ENCODE data around the gene ZNF384. TPM values are rescaled to one million over a fixed set of nuclear protein-coding genes. Genes with fewer than 3 reads are reported as not detected.

Gene ZNF384
- total and polyA plus RNA-seq, 2 of the 8 experiments (the other 6 are each of a cell fraction or from before 2014, with no cell fraction given), result 59.0 to 59.6 TPM

DNA sequence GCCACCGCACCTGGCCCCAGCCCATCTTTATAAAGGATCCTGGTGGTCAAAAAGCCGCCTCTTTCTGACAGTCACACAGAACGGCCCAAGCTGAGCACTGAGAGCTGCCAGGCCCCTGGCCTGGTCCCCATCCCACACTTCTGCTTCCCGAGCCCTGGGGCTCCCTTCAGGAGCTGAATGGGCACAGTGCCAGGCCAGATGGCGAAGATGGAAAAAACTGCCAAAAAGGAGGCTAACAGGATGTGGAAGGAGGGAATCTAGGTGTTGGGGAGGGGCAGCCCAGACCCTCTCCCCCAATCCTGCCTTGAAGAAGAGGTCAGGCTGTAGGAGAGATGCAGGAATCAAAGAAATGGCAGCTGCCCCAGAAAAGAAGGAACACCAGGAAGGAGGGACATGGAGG, 58.4 kb downstream of the ZNF384 start:
- H3K27me3 ChIP-seq (replicated peaks in 1 of 4; ENCODE audit: control insufficient read depth in 3 of 4, extremely low read depth in 1 of 4, insufficient read depth in 3 of 4, low read length in 3 of 4), result no peaks in the 10 kb centered on the region
- H2BK5ac ChIP-seq (ENCODE audit: low read depth, low read length), result no peak overlapping the region
- no peaks in the 10 kb centered on the region for H4K20me1 ChIP-seq (replicated peaks in 1 of 2; ENCODE audit: control insufficient read depth in 1 of 2, insufficient read depth in 2 of 2, low read length in 2 of 2)
- H3K79me1 ChIP-seq (ENCODE audit: low read depth, low read length), result no peaks in the 10 kb centered on the region
- H3K4me2 ChIP-seq (ENCODE audit: insufficient read depth in 1 of 2, low read depth in 2 of 2, low read length in 2 of 2), result no peak overlapping the region
- no peak overlapping the region for H2BK15ac ChIP-seq (ENCODE audit: low read length)
- no peak overlapping the region for H4K91ac ChIP-seq (replicated peaks; ENCODE audit: insufficient read length, low read length)
- no peak for TF ChIP-seq GTF2F1 (IDR thresholded peaks at IDR 0.05; ENCODE audit: borderline replicate concordance, low read depth, low read length)
- no peak for FAIRE-seq
- H3K4ac ChIP-seq (replicated peaks; ENCODE audit: insufficient read length, low read depth, low read length), result no peak overlapping the region
- H2BK12ac ChIP-seq (ENCODE audit: low read depth, low read length), result 0 out of 2 replicates have a peak overlapping the region, but pooled peaks have one; percentile 75
- 86% methylated on average over 5 of the region's 5 CpGs; no CpG with 5 or more reads in 1 of the 2 experiments for whole genome bisulfite sequencing, 2 experiments (ENCODE audit: extremely low coverage in 1 of 2, insufficient coverage in 1 of 2, insufficient read length in 1 of 2, insufficient replicate concordance in 2 of 2, low coverage in 1 of 2, low lambda C conversion rate in 2 of 2, missing lambda C conversion rate in 1 of 2)
- no peak overlapping the region for H3K4me3 ChIP-seq (ENCODE audit: extremely low read depth in 1 of 4, insufficient read depth in 2 of 4, low read depth in 3 of 4, low read length in 4 of 4)
- no peak overlapping the region for H3K18ac ChIP-seq (ENCODE audit: extremely low read depth, low read length)
- DNase-seq (ENCODE audit: low read depth in 1 of 2, low spot score in 2 of 2), result no peak
- H2BK20ac ChIP-seq (ENCODE audit: low read length), result no peak overlapping the region
- no peak overlapping the region for H2AFZ ChIP-seq (ENCODE audit: low read length)
- H3K79me2 ChIP-seq (ENCODE audit: control insufficient read depth in 1 of 2, insufficient read depth in 2 of 2, low read length in 2 of 2), result no peaks in the 10 kb centered on the region
- no peaks in the 10 kb centered on the region for H3K36me3 ChIP-seq (ENCODE audit: control insufficient read depth in 2 of 4, insufficient read depth in 4 of 4, low read length in 3 of 4)
- no peak overlapping the region for H3K56ac ChIP-seq (replicated peaks; ENCODE audit: insufficient read length, low read depth, low read length)
- H4K8ac ChIP-seq (ENCODE audit: extremely low read depth, insufficient read depth, low read length), result no peak overlapping the region
- H3K9me3 ChIP-seq (ENCODE audit: insufficient read depth in 2 of 2, low read depth in 1 of 2, low read length in 1 of 2), result no peaks in the 10 kb centered on the region
- H4K5ac ChIP-seq (ENCODE audit: insufficient read length, low read depth, low read length), result no peak overlapping the region
- H2AK5ac ChIP-seq (ENCODE audit: low read depth, low read length), result no peak overlapping the region
- no peaks in the 10 kb centered on the region for H3K23me2 ChIP-seq (ENCODE audit: low read depth, low read length)
- ChIA-PET CTCF (ENCODE audit: partially characterized antibody) (interaction anchor here (1.0 to 7.9 kb wide), 7 partner anchors 10 to 195 kb away, joined by 3 to 65 read pairs (median 4); no protein-coding TSS in a partner anchor), POLR2A (ENCODE audit: partially characterized antibody) (interaction anchor here (1.0 to 2.5 kb wide), 7 partner anchors 9 to 96 kb away, joined by 3 to 18 read pairs (median 5); partner anchors contain the start of gene ACRBP)
- H3K14ac ChIP-seq (ENCODE audit: insufficient read length), result no peak overlapping the region
- no peak overlapping the region for H3K27ac ChIP-seq (ENCODE audit: low read depth, low read length)
- H3K4me1 ChIP-seq (replicated peaks in 1 of 4; ENCODE audit: control insufficient read depth in 3 of 4, insufficient read depth in 4 of 4, low read length in 3 of 4), result peaks cover 0 to 8% (median 2%) of the 10 kb centered on the region in 4 experiments; a peak in 4 of 7 replicates
- H2BK120ac ChIP-seq (replicated peaks; ENCODE audit: low read depth, low read length), result no peak overlapping the region
- no peak overlapping the region for H3K23ac ChIP-seq (ENCODE audit: insufficient read length)
- H3K9ac ChIP-seq (replicated peaks in 1 of 4; ENCODE audit: extremely low read depth in 1 of 4, low read depth in 3 of 4, low read length in 3 of 4), result no peak overlapping the region

Data from H1 (cell line).